ENCODE measurements around the gene ANKRD12. TPM values are rescaled to one million over a fixed set of nuclear protein-coding genes. Genes with fewer than 3 reads are reported as not detected.

Gene ANKRD12
- total and polyA plus RNA-seq, 4 donors = 2.7 to 59.7 (median 17.3) TPM

DNA sequence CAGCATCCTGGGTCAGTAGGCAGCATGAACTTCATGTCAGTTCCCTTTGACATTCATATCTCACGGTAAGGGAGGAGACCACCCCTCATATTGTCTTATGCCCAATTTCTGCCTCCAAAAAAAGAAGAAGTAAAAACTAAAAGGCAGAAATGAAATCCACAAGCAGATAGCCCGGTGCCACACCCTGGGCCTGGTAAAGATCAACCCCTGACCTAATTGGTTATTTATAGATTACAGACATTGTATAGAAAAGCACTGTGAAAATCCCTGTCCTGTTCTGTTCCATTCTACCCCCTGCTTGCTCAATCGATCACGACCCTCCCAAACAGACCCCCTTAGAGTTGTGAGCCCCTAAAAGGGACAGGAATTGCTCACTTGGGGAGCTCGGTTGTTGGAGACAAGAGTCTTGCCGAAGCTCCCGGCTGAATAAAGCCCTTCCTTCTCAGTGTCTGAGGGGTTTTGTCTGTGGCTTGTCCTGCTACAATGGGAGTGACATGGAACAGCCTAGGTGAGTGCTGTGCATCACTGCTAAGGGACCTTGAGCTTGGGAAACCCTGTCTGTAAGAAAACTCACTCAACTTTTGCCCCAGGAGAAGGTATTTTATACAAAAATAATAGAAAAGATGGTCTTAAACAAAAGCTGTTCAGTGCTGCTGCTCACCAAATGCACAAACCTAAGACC lies 23.0 kb upstream of the ANKRD12 start:
- peak overlapping the region in 1 of 2 donors; percentile 32 for H3K9ac ChIP-seq (ENCODE audit: low read depth in 1 of 2, low read length in 2 of 2)
- H3K36me3 ChIP-seq (ENCODE audit: control insufficient read depth in 4 of 4, insufficient read depth in 3 of 4, low read depth in 1 of 4, low read length in 3 of 4) = peaks cover 0 to 2% (median under 1%) of the 10 kb centered on the region in 4 donors
- WGBS = 73% methylated on average over 7 of the region's 7 CpGs
- no peak for DNase-seq (ENCODE audit: low spot score)
- peaks cover 14 to 57% (median 30%) of the 10 kb centered on the region in 4 donors for H3K4me1 ChIP-seq (ENCODE audit: control insufficient read depth in 4 of 4, insufficient read depth in 4 of 4, low read length in 3 of 4)
- TF ChIP-seq EGR1 (IDR thresholded peaks at IDR 0.05; ENCODE audit: low read depth in 2 of 2) (no peak), FOXA1 (IDR thresholded peaks at IDR 0.05) (no peak), TAF1 (conservative IDR thresholded peaks at IDR 0.05) (no peak), JUND (IDR thresholded peaks at IDR 0.05) (no peak), HNF4G (IDR thresholded peaks at IDR 0.05) (no peak), GABPA (IDR thresholded peaks at IDR 0.05 in 1 of 2, conservative IDR thresholded peaks at IDR 0.05 in 1 of 2) (no peak), FOXA2 (IDR thresholded peaks at IDR 0.05) (no peak), HNF4A (conservative IDR thresholded peaks at IDR 0.05) (no peak)
- TF ChIP-seq, protein P1, sequence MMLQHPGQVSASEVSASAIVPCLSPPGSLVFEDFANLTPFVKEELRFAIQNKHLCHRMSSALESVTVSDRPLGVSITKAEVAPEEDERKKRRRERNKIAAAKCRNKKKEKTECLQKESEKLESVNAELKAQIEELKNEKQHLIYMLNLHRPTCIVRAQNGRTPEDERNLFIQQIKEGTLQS (IDR thresholded peaks at IDR 0.05) = no peak
- TF ChIP-seq, protein P2, sequence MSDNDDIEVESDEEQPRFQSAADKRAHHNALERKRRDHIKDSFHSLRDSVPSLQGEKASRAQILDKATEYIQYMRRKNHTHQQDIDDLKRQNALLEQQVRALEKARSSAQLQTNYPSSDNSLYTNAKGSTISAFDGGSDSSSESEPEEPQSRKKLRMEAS (IDR thresholded peaks at IDR 0.05) = no peak
- TF ChIP-seq, protein P3, sequence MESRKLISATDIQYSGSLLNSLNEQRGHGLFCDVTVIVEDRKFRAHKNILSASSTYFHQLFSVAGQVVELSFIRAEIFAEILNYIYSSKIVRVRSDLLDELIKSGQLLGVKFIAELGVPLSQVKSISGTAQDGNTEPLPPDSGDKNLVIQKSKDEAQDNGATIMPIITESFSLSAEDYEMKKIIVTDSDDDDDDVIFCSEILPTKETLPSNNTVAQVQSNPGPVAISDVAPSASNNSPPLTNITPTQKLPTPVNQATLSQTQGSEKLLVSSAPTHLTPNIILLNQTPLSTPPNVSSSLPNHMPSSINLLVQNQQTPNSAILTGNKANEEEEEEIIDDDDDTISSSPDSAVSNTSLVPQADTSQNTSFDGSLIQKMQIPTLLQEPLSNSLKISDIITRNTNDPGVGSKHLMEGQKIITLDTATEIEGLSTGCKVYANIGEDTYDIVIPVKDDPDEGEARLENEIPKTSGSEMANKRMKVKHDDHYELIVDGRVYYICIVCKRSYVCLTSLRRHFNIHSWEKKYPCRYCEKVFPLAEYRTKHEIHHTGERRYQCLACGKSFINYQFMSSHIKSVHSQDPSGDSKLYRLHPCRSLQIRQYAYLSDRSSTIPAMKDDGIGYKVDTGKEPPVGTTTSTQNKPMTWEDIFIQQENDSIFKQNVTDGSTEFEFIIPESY (IDR thresholded peaks at IDR 0.05) = no peak
- H3K27me3 ChIP-seq (ENCODE audit: control insufficient read depth in 4 of 4, insufficient read depth in 4 of 4, low read length in 3 of 4) = no peaks in the 10 kb centered on the region
- H3K4me3 ChIP-seq (ENCODE audit: low read depth in 1 of 3, low read length in 3 of 3) = no peak overlapping the region
- peak overlapping the region in 1 of 2 donors; percentile 25 for H3K27ac ChIP-seq (ENCODE audit: low read depth in 1 of 2, low read length in 2 of 2)
- no peaks in the 10 kb centered on the region for H3K9me3 ChIP-seq (ENCODE audit: control insufficient read depth in 4 of 4, low read length in 3 of 4)

DNA sequence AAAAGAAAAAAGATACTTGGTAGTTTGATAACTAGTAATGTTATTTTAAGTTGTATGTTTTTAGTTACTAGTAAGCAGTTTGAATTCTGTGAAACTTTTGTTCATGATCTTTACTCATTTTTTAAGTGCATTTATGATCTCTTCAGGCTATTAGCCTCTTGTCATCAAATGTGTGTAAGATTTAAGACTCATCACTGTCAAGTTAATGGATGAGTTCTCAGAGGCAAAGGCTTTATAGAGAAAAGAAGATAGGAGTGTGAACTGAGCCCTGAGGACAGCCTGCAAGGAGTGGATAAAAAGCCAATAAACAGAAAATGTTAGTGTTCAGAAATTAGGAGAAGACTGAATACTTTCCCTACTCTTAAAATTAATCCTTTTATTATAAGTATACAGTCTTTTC lies 20.6 kb upstream of the ANKRD12 start:
- TF ChIP-seq, protein P2 (IDR thresholded peaks at IDR 0.05) = no peak
- H3K4me1 ChIP-seq (ENCODE audit: control insufficient read depth in 4 of 4, insufficient read depth in 4 of 4, low read length in 3 of 4) = peaks cover 7 to 47% (median 25%) of the 10 kb centered on the region in 4 donors
- no peak for DNase-seq (ENCODE audit: low spot score)
- peaks cover 0 to 7% (median 3%) of the 10 kb centered on the region in 4 donors for H3K36me3 ChIP-seq (ENCODE audit: control insufficient read depth in 4 of 4, insufficient read depth in 3 of 4, low read depth in 1 of 4, low read length in 3 of 4)
- peak overlapping the region in 1 of 2 donors; percentile 93 for H3K27ac ChIP-seq (ENCODE audit: low read depth in 1 of 2, low read length in 2 of 2)
- no peaks in the 10 kb centered on the region for H3K27me3 ChIP-seq (ENCODE audit: control insufficient read depth in 4 of 4, insufficient read depth in 4 of 4, low read length in 3 of 4)
- peak overlapping the region in 1 of 2 donors; percentile 19 for H3K9ac ChIP-seq (ENCODE audit: low read depth in 1 of 2, low read length in 2 of 2)
- no peaks in the 10 kb centered on the region for H3K9me3 ChIP-seq (ENCODE audit: control insufficient read depth in 4 of 4, low read length in 3 of 4)
- no peak overlapping the region for H3K4me3 ChIP-seq (ENCODE audit: low read depth in 1 of 3, low read length in 3 of 3)

DNA sequence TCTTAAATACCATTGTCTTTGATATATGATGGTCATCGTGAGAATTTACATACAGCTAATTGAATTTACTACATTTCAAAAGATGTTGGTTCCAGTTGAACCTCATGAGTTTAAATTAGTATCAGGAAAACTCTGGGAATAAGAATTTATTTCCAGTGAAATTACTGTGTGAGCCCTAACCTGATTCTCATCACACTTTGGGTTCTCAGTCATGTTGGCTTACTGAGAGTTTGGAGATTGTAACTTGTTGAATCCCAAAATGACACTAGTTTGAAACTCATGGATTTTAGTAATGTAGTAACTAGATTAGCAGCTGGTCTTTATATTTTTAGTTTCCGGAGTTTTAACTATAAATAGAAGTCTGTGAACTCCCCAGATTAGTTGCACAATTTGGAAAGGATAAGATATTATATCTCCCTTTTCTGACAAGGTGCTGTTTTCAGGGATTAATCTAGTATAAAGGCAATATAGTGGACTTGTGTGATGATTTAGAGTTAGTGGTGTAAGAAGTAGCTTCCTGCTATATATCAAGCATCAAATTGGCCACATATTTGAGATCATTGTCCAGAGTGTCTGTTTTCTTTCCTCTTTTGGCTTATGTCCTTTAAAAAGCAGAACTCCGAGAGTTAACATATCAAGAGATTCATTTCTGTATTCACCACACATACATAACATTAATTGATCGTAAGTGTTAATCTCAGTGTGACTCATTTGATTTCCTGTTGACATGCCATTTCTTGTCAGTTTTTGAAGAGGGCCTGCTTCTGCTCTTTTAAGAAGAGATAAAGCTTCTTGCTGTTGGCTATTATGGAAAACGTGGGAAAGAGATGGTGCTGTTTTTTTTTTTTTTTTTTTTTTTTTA lies 18.4 kb upstream of the ANKRD12 start:
- peak overlapping the region; percentile 3 to 36 for H3K9ac ChIP-seq (ENCODE audit: low read depth in 1 of 2, low read length in 2 of 2)
- TF ChIP-seq YY1 (IDR thresholded peaks at IDR 0.05) (no peak), TAF1 (conservative IDR thresholded peaks at IDR 0.05) (no peak), GABPA (IDR thresholded peaks at IDR 0.05 in 1 of 2, conservative IDR thresholded peaks at IDR 0.05 in 1 of 2) (no peak), RXRA (IDR thresholded peaks at IDR 0.05) (no peak)
- TF ChIP-seq, protein P4, sequence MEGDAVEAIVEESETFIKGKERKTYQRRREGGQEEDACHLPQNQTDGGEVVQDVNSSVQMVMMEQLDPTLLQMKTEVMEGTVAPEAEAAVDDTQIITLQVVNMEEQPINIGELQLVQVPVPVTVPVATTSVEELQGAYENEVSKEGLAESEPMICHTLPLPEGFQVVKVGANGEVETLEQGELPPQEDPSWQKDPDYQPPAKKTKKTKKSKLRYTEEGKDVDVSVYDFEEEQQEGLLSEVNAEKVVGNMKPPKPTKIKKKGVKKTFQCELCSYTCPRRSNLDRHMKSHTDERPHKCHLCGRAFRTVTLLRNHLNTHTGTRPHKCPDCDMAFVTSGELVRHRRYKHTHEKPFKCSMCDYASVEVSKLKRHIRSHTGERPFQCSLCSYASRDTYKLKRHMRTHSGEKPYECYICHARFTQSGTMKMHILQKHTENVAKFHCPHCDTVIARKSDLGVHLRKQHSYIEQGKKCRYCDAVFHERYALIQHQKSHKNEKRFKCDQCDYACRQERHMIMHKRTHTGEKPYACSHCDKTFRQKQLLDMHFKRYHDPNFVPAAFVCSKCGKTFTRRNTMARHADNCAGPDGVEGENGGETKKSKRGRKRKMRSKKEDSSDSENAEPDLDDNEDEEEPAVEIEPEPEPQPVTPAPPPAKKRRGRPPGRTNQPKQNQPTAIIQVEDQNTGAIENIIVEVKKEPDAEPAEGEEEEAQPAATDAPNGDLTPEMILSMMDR (IDR thresholded peaks at IDR 0.05; ENCODE audit: low read depth, low read length, missing input control) = no peak
- TF ChIP-seq, protein P2 (IDR thresholded peaks at IDR 0.05) = no peak
- no peaks in the 10 kb centered on the region for H3K9me3 ChIP-seq (ENCODE audit: control insufficient read depth in 4 of 4, low read length in 3 of 4)
- peaks cover 6 to 37% (median 21%) of the 10 kb centered on the region in 4 donors for H3K4me1 ChIP-seq (ENCODE audit: control insufficient read depth in 4 of 4, insufficient read depth in 4 of 4, low read length in 3 of 4)
- WGBS = 49% methylated on average over 5 of the region's 5 CpGs
- no peak overlapping the region for H3K4me3 ChIP-seq (ENCODE audit: low read depth in 1 of 3, low read length in 3 of 3)
- H3K36me3 ChIP-seq (ENCODE audit: control insufficient read depth in 4 of 4, insufficient read depth in 3 of 4, low read depth in 1 of 4, low read length in 3 of 4) = peaks cover 0 to 21% (median 11%) of the 10 kb centered on the region in 4 donors
- H3K27ac ChIP-seq (ENCODE audit: low read depth in 1 of 2, low read length in 2 of 2) = peak overlapping the region; percentile 86 to 93
- DNase-seq (ENCODE audit: low spot score) = no peak
- no peaks in the 10 kb centered on the region for H3K27me3 ChIP-seq (ENCODE audit: control insufficient read depth in 4 of 4, insufficient read depth in 4 of 4, low read length in 3 of 4)

Data from liver (tissue), 9 donors.